Melanocyte of skin (primary cell): ENCODE results near the gene SLCO6A1. TPM values are rescaled to one million over a fixed set of nuclear protein-coding genes. Genes with fewer than 3 reads are reported as not detected.

ENCODE experiments used
- total RNA-seq, 2 donors: library from RNA; depleted of rRNA; stranded (reverse); fragments of >200 nt; gene quantifications; 2 replicates each; pipeline ENCODE4 v1.2.3, GENCODE V29; 2012

SLCO6A1 gene
- total RNA-seq, result not detected

GRCh38 chr5:102498271-102499034 is at the start of gene SLCO6A1:
Gene SLCO6A1 (minus strand): TSS chr5:102499001. CDS start chr5:102498844, 157 bp downstream.

Other genes starting within 250 kb of the SLCO6A1 start
- under 1 TPM in 1 of 2 donors, not detected in 1; under 0.01 TPM for gene SLCO4C1, start 202.7 kb downstream of the SLCO6A1 start, total RNA-seq